ENCODE data around the gene HNRNPLL.

Gene HNRNPLL

DNA sequence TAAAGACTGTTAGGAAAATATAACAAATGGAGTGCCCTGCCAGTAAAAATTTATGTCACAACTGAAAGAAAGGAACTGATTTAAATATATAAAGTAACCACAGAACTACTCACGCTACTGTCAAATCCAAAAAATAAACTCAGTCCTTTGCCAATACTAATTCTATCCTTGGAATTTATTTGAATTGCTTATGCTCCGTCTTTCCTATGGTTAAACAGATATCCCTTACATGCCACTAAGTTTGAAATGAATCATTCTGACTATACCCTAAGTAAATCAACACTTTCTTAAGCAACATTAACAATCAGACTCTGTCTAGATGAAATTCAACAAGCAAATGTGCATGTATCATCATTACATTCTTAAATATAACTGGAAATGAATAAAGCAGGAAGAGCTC, 9.8 kb downstream of the HNRNPLL start:
- DNase-seq (ENCODE audit: low read depth) = no peak

- no peak for DNase-seq (ENCODE audit: low read depth)
These were observed 11.6 kb downstream of the HNRNPLL start for GRCh38 chr2:38591152-38591551.

DNA sequence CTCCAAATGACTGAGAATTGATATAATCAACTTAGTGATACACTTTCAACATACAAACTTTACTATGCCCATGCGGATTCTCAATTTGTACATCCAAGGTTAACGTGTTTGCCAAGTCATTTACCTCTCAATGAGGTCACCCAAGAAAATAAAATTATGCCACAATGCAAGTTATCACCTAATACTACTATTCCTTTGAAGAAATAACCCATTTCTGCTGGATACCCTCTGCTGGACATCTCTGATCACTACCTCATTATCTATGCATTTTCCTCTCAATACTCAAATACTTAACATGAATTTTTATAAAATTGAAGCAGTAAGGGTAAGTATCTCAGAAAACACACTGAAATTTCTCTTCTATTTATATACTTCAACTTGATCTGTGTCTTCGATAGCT, 12.7 kb downstream of the HNRNPLL start:
- no peak for DNase-seq (ENCODE audit: low read depth)

- no peak for DNase-seq (ENCODE audit: low read depth)
These were observed 15.8 kb downstream of the HNRNPLL start for GRCh38 chr2:38586931-38587330.

DNA sequence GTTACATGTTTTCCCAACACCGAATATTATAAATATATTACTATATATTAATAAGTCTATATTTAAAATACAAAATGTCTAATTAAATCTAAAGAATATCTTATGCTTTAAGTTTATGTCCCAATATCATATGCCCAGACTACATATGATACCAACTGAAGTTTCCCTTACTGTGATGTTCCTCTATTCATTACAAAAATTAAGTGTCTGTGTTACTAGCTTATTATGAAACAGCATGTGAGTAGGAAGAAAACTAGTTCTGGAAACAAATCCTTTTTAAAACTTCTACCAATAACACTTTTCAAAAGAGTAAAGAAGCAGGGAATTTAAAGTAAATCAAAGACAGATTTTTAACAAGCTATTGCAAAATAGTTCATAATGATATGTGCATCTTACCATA, 17.8 kb downstream of the HNRNPLL start:
- no peak for DNase-seq (ENCODE audit: low read depth)

DNA sequence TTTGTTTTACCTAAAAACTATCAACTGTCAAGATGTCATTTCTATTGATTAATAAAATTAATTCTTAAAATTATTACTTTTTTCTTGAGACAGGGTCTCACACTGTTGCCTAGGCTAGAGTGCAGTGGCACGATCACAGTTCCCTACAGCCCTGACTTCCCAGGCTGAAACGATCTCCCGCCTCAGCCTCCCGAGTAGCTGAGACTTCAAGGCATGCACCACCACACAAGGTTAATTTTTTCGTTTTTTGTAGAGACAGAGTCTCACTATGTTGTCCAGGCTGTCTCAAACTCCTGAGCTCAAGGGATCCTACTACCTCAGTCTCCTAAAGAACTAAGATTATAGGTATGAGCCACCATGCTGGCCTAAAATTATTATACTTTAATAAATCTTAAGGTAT, 18.7 kb downstream of the HNRNPLL start:
- DNase-seq (ENCODE audit: low read depth) = no peak

DNA sequence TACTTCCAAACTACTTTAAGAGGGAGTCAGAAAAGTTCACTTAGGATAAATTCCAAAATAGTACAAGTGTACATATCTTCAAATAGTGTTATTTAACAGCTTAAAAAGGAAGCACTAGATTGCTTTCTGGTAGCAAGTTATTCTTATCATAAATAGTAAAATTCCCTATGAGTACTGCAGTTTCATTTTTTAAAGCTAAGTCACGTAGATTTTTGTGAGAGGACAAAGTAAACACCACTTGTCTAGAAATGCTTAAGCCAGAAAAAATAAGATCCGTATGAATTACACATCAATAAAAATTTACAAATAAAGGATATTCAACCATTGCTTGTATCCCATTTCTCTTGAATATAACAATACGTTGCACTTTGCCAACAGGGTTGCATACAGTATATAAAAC, 19.2 kb downstream of the HNRNPLL start:
- no peak for DNase-seq (ENCODE audit: low read depth)

GRCh38 chr2:38581193-38582147, 21.3 kb downstream of the HNRNPLL start:
- peak; percentile 7 for DNase-seq (ENCODE audit: low read depth)

- no peak for DNase-seq (ENCODE audit: low read depth)
These were observed 22.6 kb downstream of the HNRNPLL start for GRCh38 chr2:38580115-38580636.

DNA sequence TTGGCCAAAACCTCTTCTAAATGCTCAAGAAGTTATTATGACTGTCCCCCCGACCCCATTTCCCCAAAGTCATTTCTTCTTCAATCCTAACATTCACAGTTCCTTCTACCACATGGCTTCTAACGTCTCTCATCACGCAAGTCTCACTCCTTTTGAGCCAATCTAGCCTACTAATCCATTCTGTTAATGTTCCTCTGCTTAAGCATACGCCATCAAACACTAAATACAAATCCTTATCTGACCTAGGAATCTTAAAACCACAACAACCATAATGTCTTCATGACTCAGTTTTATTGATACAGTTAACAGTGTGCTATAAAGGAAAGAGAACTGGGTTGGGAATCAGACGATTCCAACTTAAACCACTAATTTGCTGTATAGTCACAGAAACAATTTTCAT, 23.9 kb downstream of the HNRNPLL start:
- no peak for DNase-seq (ENCODE audit: low read depth)

DNA sequence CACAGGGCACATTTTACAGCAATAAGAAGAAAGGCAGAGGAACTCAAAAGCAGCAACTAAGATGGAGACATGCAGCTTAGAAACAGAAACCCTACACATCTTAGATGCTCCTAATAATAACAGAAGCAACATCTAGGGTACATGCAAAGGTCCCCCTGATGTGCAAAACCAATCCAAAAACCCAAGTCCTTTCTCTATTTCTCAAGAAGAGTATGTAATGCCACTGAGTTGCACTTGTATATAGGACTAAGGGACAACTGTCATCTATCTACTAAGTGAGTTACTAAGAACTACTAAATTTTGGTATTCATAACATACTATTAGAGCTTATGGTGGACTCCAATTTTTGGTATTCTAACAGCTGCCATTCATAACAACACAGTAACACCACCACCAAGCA, 28.4 kb downstream of the HNRNPLL start:
- no peak for DNase-seq (ENCODE audit: low read depth)

GRCh38 chr2:38572167-38572566, 30.6 kb downstream of the HNRNPLL start:
- peak; percentile 32 for DNase-seq (ENCODE audit: low read depth)

GRCh38 chr2:38571193-38571592, 31.5 kb downstream of the HNRNPLL start:
- no peak for DNase-seq (ENCODE audit: low read depth)

- DNase-seq (ENCODE audit: low read depth) = no peak
These were observed 33.8 kb downstream of the HNRNPLL start for GRCh38 chr2:38568724-38569436.

GRCh38 chr2:38565333-38565732, 37.4 kb downstream of the HNRNPLL start:
- no peak for DNase-seq (ENCODE audit: low read depth)

DNA sequence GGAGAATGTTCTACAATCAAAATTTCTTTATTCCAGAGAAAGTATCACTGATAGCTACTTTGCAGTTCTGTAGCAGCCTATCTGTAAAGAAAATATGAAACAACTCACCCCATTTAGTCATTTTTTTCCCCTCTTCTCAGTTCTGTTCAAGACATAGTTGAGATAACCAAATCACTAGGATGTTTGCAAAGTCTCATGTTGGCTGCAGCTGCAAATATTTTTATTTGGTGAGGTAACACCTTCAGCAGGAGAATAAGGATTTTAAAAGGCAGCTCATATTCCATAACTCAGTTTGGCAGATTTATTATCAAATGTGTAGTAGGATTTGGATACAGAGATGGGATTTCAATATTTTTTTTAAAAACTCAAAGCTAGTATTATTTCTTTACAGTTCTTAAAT, 41.0 kb downstream of the HNRNPLL start:
- no peak for DNase-seq (ENCODE audit: low read depth)

GRCh38 chr2:38560092-38560491, 42.6 kb downstream of the HNRNPLL start:
- no peak for DNase-seq (ENCODE audit: low read depth)

GRCh38 chr2:38557981-38558380, 44.7 kb downstream of the HNRNPLL start:
- DNase-seq (ENCODE audit: low read depth) = no peak

DNA sequence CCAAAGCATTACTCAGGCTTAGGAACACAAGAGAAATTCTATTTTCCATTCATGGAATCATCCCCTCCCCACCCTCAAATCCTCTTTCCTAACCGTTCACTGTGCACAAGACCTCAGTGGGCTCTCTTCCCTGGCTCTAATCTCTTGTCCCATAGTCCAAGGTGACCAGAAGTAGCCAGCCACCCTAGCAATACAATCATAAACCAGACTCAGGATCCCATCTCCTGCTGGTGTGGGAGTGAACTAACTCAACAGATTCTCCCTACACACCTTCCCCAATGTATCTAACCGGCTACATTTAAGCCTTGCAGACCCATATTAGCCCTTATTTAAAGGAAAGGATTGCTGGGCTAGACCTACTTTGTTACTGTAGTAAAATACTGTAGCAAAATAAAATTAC, 45.5 kb downstream of the HNRNPLL start:
- no peak for DNase-seq (ENCODE audit: low read depth)

DNA sequence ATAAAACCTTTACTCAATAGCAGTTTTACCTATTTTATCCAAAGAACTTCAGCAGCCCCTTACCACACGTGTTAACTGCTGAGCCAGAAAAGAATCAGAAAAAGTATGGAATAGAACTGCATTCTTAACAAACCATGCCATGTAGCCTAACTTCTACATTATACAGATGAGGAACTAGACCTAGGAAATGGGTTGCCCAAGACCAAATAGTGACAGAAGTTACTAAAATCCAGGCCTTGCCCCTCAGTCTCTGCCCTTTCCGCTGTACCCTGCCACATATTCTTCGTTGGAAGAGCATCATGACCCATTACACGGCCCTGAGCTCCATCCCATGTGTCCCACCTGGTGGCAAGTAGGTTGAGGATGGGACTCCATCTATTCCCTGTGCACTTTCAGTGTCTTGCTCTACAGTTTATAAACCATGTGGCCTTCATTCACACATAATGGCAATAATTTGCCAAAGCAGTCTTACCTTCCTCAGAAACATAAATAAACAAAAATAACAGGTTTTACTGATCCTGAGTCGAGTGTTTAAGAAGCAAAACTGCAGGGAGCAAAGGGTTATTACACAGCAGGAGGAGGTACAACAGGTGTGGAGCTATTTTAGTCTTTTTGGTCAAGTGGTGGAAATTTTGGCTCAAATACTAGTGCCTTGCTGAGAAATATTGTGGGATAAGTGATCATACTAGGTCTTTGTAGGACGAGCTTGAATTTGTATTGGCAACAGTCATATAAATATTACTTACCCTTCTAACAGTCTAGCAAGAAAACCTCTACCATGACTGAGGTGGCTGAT, 46.5 kb downstream of the HNRNPLL start:
- DNase-seq (ENCODE audit: low read depth) = no peak

DNA sequence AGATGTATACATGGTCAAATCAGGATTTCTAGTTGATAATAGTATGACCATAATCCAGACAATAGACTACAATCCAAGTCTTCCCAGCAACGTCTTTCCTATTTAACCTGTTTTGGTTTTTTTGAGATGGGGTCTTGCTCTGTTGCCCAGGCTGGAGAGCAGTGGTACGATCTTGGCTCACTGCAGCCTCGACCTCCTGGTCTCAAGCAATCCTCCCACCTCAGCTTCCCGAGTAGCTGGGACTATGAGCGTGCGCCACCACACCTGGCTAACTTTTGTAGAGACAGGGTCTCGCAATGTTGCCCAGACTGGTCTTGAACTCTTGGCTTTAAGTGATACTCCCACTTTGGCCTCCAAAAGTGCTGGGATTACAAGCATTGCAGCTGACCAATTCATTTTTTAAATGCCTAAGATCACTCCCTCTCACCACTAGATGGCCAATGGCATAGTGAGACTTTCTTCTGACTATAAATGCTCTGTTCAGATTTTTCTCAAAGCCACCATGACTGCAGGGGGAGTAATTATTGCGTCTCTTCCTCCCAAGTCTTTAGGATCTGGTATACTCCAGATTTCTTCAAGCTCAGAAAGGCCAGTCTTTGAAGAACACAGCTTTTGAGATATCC, 47.6 kb downstream of the HNRNPLL start:
- no peak for DNase-seq (ENCODE audit: low read depth)

GRCh38 chr2:38553554-38553953, 49.2 kb downstream of the HNRNPLL start:
- no peak for DNase-seq (ENCODE audit: low read depth)
